HEK293T (cell line): ENCODE measurements around the gene EBP.

Experiments
- CTCF ChIA-PET: fragments of 350-600 bp; formaldehyde crosslinking; extraction: SDS; loops from one replicate; lab custom pipeline; 2021; ENCODE audit warnings: antibody characterized with exemption, inconsistent platforms; lab: Yijun Ruan, JAX
- POLR2A ChIA-PET: fragments of 350-600 bp; formaldehyde crosslinking; extraction: SDS; loops from one replicate; lab custom pipeline; 2020; ENCODE audit warnings: antibody characterized with exemption, inconsistent platforms; lab: Yijun Ruan, JAX
- DNase-seq: peaks from one replicate; pipeline ENCODE4 v3.0.0; 2012; ENCODE audit warnings: mixed read lengths; ENCODE audit errors: extremely low spot score
- ARNT ChIP-seq: fragments of 450-650 bp; IDR thresholded peaks from 2 replicates; pipeline ENCODE4 v1.6.1; 2017; ENCODE audit warnings: mild to moderate bottlenecking
- BHLHE40 ChIP-seq: fragments of 450-650 bp; IDR thresholded peaks from 2 replicates; pipeline ENCODE4 v1.6.1; 2016; ENCODE audit warnings: mild to moderate bottlenecking, moderate library complexity, borderline replicate concordance
- CTBP1 ChIP-seq: fragments of 450-650 bp; IDR thresholded peaks from 2 replicates; pipeline ENCODE4 v1.6.1; 2016; ENCODE audit warnings: borderline replicate concordance
- ELF4 ChIP-seq: fragments of 450-650 bp; IDR thresholded peaks from 2 replicates; pipeline ENCODE4 v1.6.1; 2017; ENCODE audit warnings: antibody characterized with exemption
- FOXA1 ChIP-seq: fragments of 450-650 bp; IDR thresholded peaks from 2 replicates; pipeline ENCODE4 v1.6.1; 2016; ENCODE audit warnings: mild to moderate bottlenecking
- FOXM1 ChIP-seq: fragments of 450-650 bp; IDR thresholded peaks from 2 replicates; pipeline ENCODE4 v1.6.1; 2017; ENCODE audit warnings: mild to moderate bottlenecking, borderline replicate concordance
- HDGF ChIP-seq: fragments of 450-650 bp; IDR thresholded peaks from 2 replicates; pipeline ENCODE4 v1.6.1; 2017; ENCODE audit warnings: antibody characterized with exemption, borderline replicate concordance
- L3MBTL2 ChIP-seq: fragments of 450-650 bp; conservative IDR thresholded peaks from 2 replicates; pipeline ENCODE4 v1.6.1; 2016; ENCODE audit warnings: mild to moderate bottlenecking
- LEF1 ChIP-seq: fragments of 450-650 bp; IDR thresholded peaks from 2 replicates; pipeline ENCODE4 v1.6.1; 2017; ENCODE audit warnings: mild to moderate bottlenecking, borderline replicate concordance
- NFRKB ChIP-seq: fragments of 450-650 bp; IDR thresholded peaks from 2 replicates; pipeline ENCODE4 v1.6.1; 2016; ENCODE audit warnings: mild to moderate bottlenecking, moderate library complexity
- PKNOX1 ChIP-seq: fragments of 450-650 bp; IDR thresholded peaks from 2 replicates; pipeline ENCODE4 v1.6.1; 2016
- SP1 ChIP-seq: fragments of 450-650 bp; IDR thresholded peaks from 2 replicates; pipeline ENCODE4 v1.6.1; 2017
- SUZ12 ChIP-seq: fragments of 450-650 bp; IDR thresholded peaks from 2 replicates; pipeline ENCODE4 v1.6.1; 2016; ENCODE audit warnings: mild to moderate bottlenecking
- TARDBP ChIP-seq: fragments of 450-650 bp; IDR thresholded peaks from 2 replicates; pipeline ENCODE4 v1.6.1; 2016
- ZNF384 ChIP-seq: fragments of 450-650 bp; IDR thresholded peaks from 2 replicates; pipeline ENCODE4 v1.6.1; 2016

The EBP gene

GRCh38 chrX:48521353-48522243, at the start of gene EBP:
EBP (plus strand) TSS chrX:48521808; CDS start chrX:48523772, 1,964 bp downstream.
- peak; percentile 88 for DNase-seq
- ChIA-PET CTCF (no interaction called here), POLR2A (interaction anchor here (0.8 to 1.8 kb wide), 4 partner anchors 8 to 18 kb away, joined by 3 to 10 read pairs (median 4); partner anchors contain the start of gene TBC1D25)
- TF ChIP-seq SP1 = no peak
- no peak for TF ChIP-seq ELF4
- peak; percentile 46 for TF ChIP-seq L3MBTL2
- no peak for TF ChIP-seq PKNOX1
- TF ChIP-seq SUZ12 = no peak

DNA sequence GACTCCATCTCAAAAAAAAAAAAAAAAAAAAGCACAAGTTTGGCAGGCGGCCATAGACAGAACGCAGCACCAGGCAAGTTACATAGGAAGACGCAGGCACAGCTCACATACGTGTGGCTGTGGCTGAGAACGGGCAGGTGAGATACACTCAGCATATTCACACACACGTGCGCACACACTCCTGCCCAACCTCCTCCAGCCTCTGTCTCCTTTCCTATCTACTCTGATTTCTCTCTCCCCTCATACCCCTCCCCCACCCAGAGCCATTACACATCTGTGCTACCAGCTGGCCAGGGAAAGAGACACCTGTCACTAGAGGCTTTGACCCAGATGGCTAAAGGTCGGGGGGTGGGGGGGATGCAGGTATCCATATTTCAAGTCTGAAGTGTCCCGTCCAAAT, 49.4 kb upstream of the EBP start:
- CTCF ChIA-PET = no interaction called here
- TF ChIP-seq FOXA1 (no peak), ARNT (no peak), NFRKB (no peak), L3MBTL2 (no peak), SUZ12 (no peak), ELF4 (no peak), HDGF (no peak)
- no peak for DNase-seq
- POLR2A ChIA-PET = no interaction called here

DNA sequence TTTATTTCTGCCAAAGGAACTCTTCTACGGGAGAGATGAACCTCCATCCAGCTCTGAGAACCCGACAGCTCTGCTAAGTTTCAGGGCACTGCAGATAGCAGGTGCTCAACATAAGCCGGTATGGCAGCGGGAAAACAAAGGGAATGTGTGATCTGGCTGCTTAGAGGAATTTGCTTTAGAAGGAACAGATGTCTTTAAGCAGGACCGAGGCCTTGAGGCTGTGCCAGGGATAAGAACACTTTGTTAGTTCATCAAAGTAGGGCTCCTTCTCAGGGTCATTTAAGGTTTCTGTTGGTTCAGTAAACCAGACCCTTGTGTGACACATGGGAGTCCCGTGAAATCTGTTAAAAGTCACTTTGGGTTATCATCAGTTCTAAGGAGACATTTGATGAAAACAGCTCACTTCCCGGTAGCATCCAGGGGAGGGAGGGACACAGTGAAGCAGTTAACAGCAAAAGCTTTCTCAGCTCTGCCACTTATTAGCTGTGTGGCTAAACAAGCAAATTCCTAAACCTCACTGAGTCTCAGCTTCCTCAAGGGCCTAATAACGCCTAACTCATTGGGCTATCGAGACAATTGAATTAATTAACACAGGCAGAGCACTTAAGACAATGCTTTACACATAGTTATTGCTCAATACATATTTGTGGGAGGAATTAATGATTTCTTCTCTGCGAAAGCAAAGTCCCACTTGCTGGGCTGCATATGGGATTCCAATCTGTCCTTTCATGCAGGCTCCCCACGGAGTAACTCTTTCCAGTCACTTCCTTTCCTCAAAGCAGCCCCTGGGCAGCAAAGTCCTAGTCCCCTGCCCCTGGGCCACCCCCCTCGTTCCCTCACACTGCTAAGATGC, 48.5 kb upstream of the EBP start:
- POLR2A ChIA-PET = interaction anchor here (1.2 kb wide), 1 partner anchor 35 kb away, joined by 3 read pairs; no protein-coding TSS in a partner anchor
- DNase-seq = no peak
- TF ChIP-seq NFRKB (no peak), BHLHE40 (no peak), PKNOX1 (no peak), ARNT (no peak), FOXA1 (no peak), TARDBP (no peak), SP1 (no peak), HDGF (no peak), FOXM1 (no peak), CTBP1 (no peak), ZNF384 (no peak), ELF4 (no peak)
- CTCF ChIA-PET = no interaction called here

GRCh38 chrX:48473704-48473990, 48.0 kb upstream of the EBP start:
- CTCF ChIA-PET = no interaction called here
- no peak for TF ChIP-seq ELF4
- no peak for TF ChIP-seq HDGF
- TF ChIP-seq TARDBP = no peak
- no peak for TF ChIP-seq PKNOX1
- no peak for TF ChIP-seq LEF1
- TF ChIP-seq FOXA1 = no peak
- DNase-seq = no peak
- POLR2A ChIA-PET = interaction anchor here (1.2 kb wide), 1 partner anchor 34 kb away, joined by 3 read pairs; no protein-coding TSS in a partner anchor

DNA sequence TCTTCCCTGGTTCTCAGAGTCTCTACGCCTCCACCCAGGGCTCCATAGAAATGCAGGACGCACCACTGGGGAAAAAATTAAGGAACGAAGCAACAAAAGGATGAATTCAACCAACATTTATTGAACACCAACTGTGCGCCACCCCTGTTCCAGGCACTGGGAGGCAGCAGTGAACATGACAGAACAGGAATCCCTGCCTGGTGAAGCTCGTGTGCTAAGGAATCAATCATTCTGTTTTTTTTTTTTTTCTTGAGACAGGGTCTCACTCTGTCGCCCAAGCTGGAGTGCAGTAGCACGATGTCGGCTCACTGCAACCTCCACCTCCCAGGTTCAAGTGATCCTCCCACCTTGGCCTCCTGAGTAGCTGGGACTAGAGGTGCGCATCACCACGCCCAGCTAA, 47.5 kb upstream of the EBP start:
- TF ChIP-seq ZNF384 (peak; percentile 83), PKNOX1 (peak; percentile 59; the same call in 1 of the 2 replicates), SUZ12 (no peak)
- ChIA-PET POLR2A (interaction anchor here (1.2 kb wide), 1 partner anchor 34 kb away, joined by 3 read pairs; no protein-coding TSS in a partner anchor), CTCF (no interaction called here)
- peak; percentile 31 for DNase-seq

DNA sequence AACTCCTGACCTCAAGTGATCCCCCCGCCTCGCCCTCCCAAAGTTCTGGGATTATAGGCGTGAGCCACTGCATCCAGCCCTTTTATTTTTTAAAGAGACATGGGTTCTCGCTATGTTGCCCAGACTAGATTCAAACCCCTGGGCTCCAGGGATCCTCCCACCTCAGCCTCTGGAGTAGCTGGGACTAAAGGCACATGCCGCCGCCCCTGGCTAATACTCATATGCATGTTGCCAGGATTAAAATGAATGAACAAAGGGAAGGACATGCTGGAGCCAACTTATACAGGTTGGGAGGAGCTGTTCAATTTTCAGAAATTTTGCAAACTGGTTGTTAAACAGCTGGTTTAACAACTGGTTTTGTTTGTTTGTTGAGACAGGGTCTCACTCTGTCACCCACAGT, 47.0 kb upstream of the EBP start:
- DNase-seq = no peak
- no peak for TF ChIP-seq FOXA1
- no peak for TF ChIP-seq FOXM1
- no peak for TF ChIP-seq NFRKB
- no peak for TF ChIP-seq ZNF384
- TF ChIP-seq BHLHE40 = no peak
- ChIA-PET POLR2A (interaction anchor here (1.2 kb wide), 1 partner anchor 33 kb away, joined by 3 read pairs; no protein-coding TSS in a partner anchor), CTCF (no interaction called here)
